ENCODE measurements around the gene S100A13. TPM values are rescaled to one million over a fixed set of nuclear protein-coding genes. Genes with fewer than 3 reads are reported as not detected.

The S100A13 gene
- total and polyA plus RNA-seq, 10 of the 15 experiments (the other 5 are each of a cell fraction or from before 2014, with no cell fraction given), result 5.7 to 30.9 (median 9.1) TPM

DNA sequence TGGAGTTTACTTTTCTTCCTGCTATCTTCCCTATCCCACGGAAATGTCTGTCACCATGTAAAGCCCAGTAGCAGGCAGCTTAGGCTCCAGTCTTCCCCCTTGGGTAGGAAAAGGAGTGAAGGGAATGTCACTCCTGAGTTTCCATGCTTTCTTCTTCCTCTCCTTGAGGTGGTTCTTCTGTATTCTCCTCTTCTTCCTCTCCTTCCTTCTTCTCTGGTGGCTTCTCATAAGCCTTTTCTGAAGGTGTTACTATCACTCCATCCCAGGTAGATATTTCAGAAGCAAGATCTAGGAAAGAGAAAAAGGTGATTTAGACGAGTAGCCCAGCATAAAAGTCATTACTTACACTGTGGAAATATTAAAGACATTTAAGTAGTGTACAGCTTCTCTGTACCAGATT, 35.0 kb upstream of the S100A13 start:
- ChIA-PET POLR2A (no interaction called here), CTCF (no interaction called here), RAD21 (ENCODE audit: unreplicated experiment) (no interaction called here), SMC1A (ENCODE audit: uncharacterized antibody, unreplicated experiment) (interaction anchor here (1.2 to 4.5 kb wide), 3 partner anchors 90 to 315 kb away, joined by 3 to 24 read pairs (median 4); partner anchors contain the start of gene JTB)
- Histone ChIP-seq H3K27ac (ENCODE audit: control insufficient read depth, insufficient read depth) (no peak overlapping the region), H3K4me2 (ENCODE audit: control insufficient read depth, insufficient read depth) (no peak overlapping the region), H4K20me1 (ENCODE audit: control insufficient read depth, insufficient read depth) (no peaks in the 10 kb centered on the region), H3K36me3 (ENCODE audit: control insufficient read depth in 2 of 2, insufficient read depth in 2 of 2, low read length in 1 of 2) (peaks cover 19 to 52% of the 10 kb centered on the region in 2 experiments), H3K27me3 (replicated peaks in 1 of 2; ENCODE audit: control insufficient read depth in 2 of 2, insufficient read depth in 2 of 2, low read length in 1 of 2) (no peaks in the 10 kb centered on the region), H3K4me1 (ENCODE audit: control insufficient read depth, insufficient read depth, low read length) (peaks cover 6% of the 10 kb centered on the region; the same call in 1 of the 2 replicates), H3K9me3 (replicated peaks; ENCODE audit: control insufficient read depth, insufficient read depth, low read length) (no peaks in the 10 kb centered on the region), H3K79me2 (ENCODE audit: control insufficient read depth, insufficient read depth, low read length) (peaks cover 13% of the 10 kb centered on the region), H3K4me3 (no peak overlapping the region), H2AFZ (ENCODE audit: control insufficient read depth, low read depth, low read length) (no peak overlapping the region), H3K9ac (ENCODE audit: control insufficient read depth, insufficient read depth, low read length) (no peak overlapping the region)
- TSS peak; percentile 58 for BruUV-seq (replicated peaks)
- ATAC-seq (no peak), DNase-seq (ENCODE audit: low read depth, low spot score) (no peak), FAIRE-seq (no peak)
- TF ChIP-seq ZNF207 (IDR thresholded peaks at IDR 0.05; ENCODE audit: borderline replicate concordance), result no peak
- TF ChIP-seq, protein P1, sequence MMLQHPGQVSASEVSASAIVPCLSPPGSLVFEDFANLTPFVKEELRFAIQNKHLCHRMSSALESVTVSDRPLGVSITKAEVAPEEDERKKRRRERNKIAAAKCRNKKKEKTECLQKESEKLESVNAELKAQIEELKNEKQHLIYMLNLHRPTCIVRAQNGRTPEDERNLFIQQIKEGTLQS (IDR thresholded peaks at IDR 0.05; ENCODE audit: borderline replicate concordance, extremely low read depth, low read depth, low read length), result no peak
- no peak for TF ChIP-seq RAD21 (IDR thresholded peaks at IDR 0.05; ENCODE audit: insufficient read depth, low read depth, low read length)
- no peak for TF ChIP-seq TARDBP (IDR thresholded peaks at IDR 0.05; ENCODE audit: borderline replicate concordance)
- TF ChIP-seq BCL11A (IDR thresholded peaks at IDR 0.05; ENCODE audit: low read depth, low read length), result no peak
- no peak for TF ChIP-seq ZNF274 (IDR thresholded peaks at IDR 0.05; ENCODE audit: insufficient read depth, insufficient read length)
- TF ChIP-seq SREBF2 (IDR thresholded peaks at IDR 0.05; ENCODE audit: low read length), result no peak
- no peak for TF ChIP-seq SMARCA5 (IDR thresholded peaks at IDR 0.05)
- no peak for TF ChIP-seq ZSCAN29 (IDR thresholded peaks at IDR 0.05)
- TF ChIP-seq CHD1 (IDR thresholded peaks at IDR 0.05; ENCODE audit: low read depth, low read length), result no peak
- TF ChIP-seq, protein P2, sequence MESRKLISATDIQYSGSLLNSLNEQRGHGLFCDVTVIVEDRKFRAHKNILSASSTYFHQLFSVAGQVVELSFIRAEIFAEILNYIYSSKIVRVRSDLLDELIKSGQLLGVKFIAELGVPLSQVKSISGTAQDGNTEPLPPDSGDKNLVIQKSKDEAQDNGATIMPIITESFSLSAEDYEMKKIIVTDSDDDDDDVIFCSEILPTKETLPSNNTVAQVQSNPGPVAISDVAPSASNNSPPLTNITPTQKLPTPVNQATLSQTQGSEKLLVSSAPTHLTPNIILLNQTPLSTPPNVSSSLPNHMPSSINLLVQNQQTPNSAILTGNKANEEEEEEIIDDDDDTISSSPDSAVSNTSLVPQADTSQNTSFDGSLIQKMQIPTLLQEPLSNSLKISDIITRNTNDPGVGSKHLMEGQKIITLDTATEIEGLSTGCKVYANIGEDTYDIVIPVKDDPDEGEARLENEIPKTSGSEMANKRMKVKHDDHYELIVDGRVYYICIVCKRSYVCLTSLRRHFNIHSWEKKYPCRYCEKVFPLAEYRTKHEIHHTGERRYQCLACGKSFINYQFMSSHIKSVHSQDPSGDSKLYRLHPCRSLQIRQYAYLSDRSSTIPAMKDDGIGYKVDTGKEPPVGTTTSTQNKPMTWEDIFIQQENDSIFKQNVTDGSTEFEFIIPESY (IDR thresholded peaks at IDR 0.05), result no peak
- TF ChIP-seq EGR1 (IDR thresholded peaks at IDR 0.05; ENCODE audit: borderline replicate concordance in 1 of 2, low read depth in 2 of 2, low read length in 2 of 2), result no peak
- 79% methylated on average over 2 of the region's 2 CpGs for WGBS (ENCODE audit: insufficient coverage, insufficient replicate concordance, low lambda C conversion rate, missing lambda C conversion rate)
- in situ Hi-C loops (cut with MboI), result no loop called here
- intact Hi-C loops (cut with micrococcal nuclease; ENCODE audit: unreplicated experiment), result no loop called here
